Tibial nerve (tissue), 4 donors: ENCODE results near the gene MYRF. TPM values are rescaled to one million over a fixed set of nuclear protein-coding genes. Genes with fewer than 3 reads are reported as not detected.

Source experiments
- DNase-seq, 2 donors: peaks; one replicate each; pipeline ENCODE4 v3.0.0-alpha.2; 2019; ENCODE audit warnings: low spot score in 2 of 2
- H3K27ac ChIP-seq, 4 donors: fragments of 200-600 bp; sonication (generic) in 3 of 4; one replicate each; pipeline ENCODE4 v1.5.1; 2017 to 2019; ENCODE audit warnings: mild to moderate bottlenecking in 1 of 4
- H3K27me3 ChIP-seq, 2 donors: fragments of 200-600 bp; sonication (generic) in 1 of 2; one replicate each; pipeline versions ENCODE4 v1.5.1 to v1.6.0; 2017 to 2019
- H3K36me3 ChIP-seq, 3 donors: fragments of 200-600 bp; sonication (generic); one replicate each; pipeline ENCODE4 v1.5.1; 2018 to 2019
- H3K4me1 ChIP-seq, 4 donors: fragments of 200-600 bp; sonication (generic) in 3 of 4; one replicate each; pipeline ENCODE4 v1.5.1; 2017 to 2019
- H3K4me3 ChIP-seq, 4 donors: fragments of 200-600 bp; sonication (generic) in 3 of 4; one replicate each; pipeline ENCODE4 v1.5.1; 2017 to 2019; ENCODE audit warnings: mild to moderate bottlenecking in 1 of 4, moderate library complexity in 1 of 4
- H3K9me3 ChIP-seq, 4 donors: fragments of 200-600 bp; sonication (generic) in 3 of 4; one replicate each; pipeline ENCODE4 v1.5.1; 2017 to 2019
- CTCF ChIP-seq, 5 experiments: fragments of 200-600 bp in 3 of 5; fragments of 450-650 bp in 2 of 5; sonication (generic) in 3 of 5; IDR thresholded peaks; one replicate each; pipeline ENCODE4 v1.5.1; 2016 to 2019; ENCODE audit warnings: antibody characterized with exemption in 5 of 5, mild to moderate bottlenecking in 3 of 5, moderate library complexity in 2 of 5
- EP300 ChIP-seq, 2 donors: sonication (generic); formaldehyde crosslinking; IDR thresholded peaks; one replicate each; pipeline ENCODE4 v1.6.1; 2017; ENCODE audit warnings: antibody characterized with exemption in 2 of 2, mild to moderate bottlenecking in 1 of 2
- POLR2A ChIP-seq, 2 donors: fragments of 450-650 bp; IDR thresholded peaks; one replicate each; pipeline ENCODE4 v1.6.1; 2017; ENCODE audit warnings: antibody characterized with exemption in 2 of 2, mild to moderate bottlenecking in 2 of 2, moderate library complexity in 2 of 2
- WGBS, 2 donors: methylation state at CpG; one replicate each; pipeline ENCODE4 v1.1.5; 2018; 5-methylcytosine and 5-hydroxymethylcytosine counted together
- total RNA-seq, 4 donors: library from RNA; depleted of rRNA; stranded (reverse); fragments of >200 nt; gene quantifications; one replicate each; pipeline ENCODE4 v1.1.0, GENCODE V29; 2016

MYRF gene
- total RNA-seq, 4 donors from 2014 or later, result 1.0 to 7.5 (median 2.1) TPM

DNA sequence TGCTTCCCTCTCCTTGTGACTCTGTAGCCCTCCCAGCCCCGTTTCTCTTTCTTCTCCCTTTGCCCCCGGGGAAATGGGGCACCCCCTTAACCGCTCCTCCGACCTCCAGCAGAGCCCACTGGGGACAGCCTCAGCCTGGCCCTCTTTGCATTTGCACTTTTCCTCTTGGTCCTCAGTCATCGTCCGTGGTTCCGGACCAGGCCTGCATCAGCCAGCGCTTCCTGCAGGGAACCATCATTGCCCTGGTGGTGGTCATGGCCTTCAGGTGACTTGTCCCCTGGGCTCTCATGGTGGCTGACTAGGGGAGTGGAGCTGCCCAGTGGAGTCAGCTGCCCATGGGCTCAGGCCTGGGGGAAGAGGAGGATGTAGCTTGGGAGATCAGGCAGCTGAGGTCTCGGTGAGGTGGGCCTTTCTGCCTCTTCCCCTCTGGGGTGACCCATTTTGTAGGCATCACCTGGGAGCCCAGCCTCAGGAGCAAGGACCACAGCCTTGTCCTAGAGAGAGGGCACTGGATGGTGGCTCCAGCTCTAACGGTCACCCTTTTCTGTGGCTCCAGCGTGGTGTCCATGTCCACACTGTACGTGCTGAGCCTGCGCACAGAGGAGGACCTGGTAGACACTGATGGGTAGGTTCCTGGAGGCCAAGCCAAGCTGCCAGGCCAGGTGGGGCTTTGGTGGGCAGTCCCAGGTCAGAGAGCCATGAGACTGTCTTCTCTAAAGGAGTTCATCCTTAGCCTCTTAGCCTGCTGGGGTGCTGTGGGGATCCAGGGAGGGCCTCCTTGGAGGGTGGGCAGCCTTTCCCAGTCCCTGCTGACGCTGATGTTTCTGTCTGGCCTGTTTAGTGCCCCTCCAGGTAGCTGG is 27.5 kb downstream of the MYRF start:
- no peak for DNase-seq
- Histone ChIP-seq H3K27me3 (no peaks in the 10 kb centered on the region), H3K36me3 (peaks cover 0 to 64% (median 0%) of the 10 kb centered on the region in 3 donors), H3K27ac (no peak overlapping the region), H3K4me3 (no peak overlapping the region), H3K9me3 (no peaks in the 10 kb centered on the region), H3K4me1 (peaks cover 0 to 19% (median 5%) of the 10 kb centered on the region in 4 donors)
- 92 to 93% methylated on average over 13 to 14 of the region's 14 CpGs for WGBS, 2 donors
- TF ChIP-seq CTCF (IDR thresholded peaks at IDR 0.05), result no peak
- no peak for TF ChIP-seq POLR2A (IDR thresholded peaks at IDR 0.05)
- no peak for TF ChIP-seq EP300 (IDR thresholded peaks at IDR 0.05)

DNA sequence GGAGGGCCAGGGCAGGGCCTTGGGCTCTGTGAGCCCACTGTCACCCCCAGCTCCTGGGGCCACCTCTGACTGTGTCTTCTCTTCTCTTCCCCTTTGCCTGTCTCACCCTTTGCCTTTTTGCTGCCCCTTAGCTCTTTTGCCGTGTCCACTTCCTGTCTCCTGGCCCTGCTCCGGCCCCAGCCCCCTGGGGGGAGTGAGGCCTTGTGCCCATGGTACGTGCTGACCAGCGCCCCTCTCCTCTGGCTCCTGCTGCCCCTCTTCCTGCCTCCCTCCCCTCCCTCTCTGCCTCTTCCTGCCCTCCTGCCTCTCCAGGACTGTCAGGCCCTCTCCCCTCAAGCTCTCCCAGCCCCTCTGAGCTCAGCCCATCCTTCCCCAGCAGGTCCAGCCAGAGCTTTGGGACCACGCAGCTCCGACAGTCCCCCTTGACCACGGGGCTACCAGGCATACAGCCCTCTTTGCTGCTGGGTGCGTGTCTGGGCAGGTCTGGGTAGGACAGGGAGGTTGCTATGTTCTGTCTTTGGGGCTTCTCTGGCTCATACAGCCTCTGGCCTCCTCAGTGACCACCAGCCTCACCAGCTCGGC is 28.2 kb downstream of the MYRF start:
- no peaks in the 10 kb centered on the region for H3K27me3 ChIP-seq
- TF ChIP-seq POLR2A (IDR thresholded peaks at IDR 0.05) (no peak), CTCF (IDR thresholded peaks at IDR 0.05) (no peak), EP300 (IDR thresholded peaks at IDR 0.05) (no peak)
- no peak overlapping the region for H3K4me3 ChIP-seq
- WGBS, 2 donors, result 76 to 77% methylated on average over 9 of the region's 9 CpGs
- no peak for DNase-seq
- peaks cover 0 to 72% (median 0%) of the 10 kb centered on the region in 3 donors for H3K36me3 ChIP-seq
- no peak overlapping the region for H3K27ac ChIP-seq
- no peaks in the 10 kb centered on the region for H3K9me3 ChIP-seq
- peaks cover 0 to 19% (median 5%) of the 10 kb centered on the region in 4 donors for H3K4me1 ChIP-seq

- no peak overlapping the region for H3K27ac ChIP-seq
- H3K4me3 ChIP-seq, result no peak overlapping the region
- no peak for TF ChIP-seq CTCF (IDR thresholded peaks at IDR 0.05)
- no peaks in the 10 kb centered on the region for H3K9me3 ChIP-seq
- WGBS, 2 donors, result 75 to 84% methylated on average over 5 of the region's 5 CpGs
- peaks cover 0 to 12% (median 5%) of the 10 kb centered on the region in 4 donors for H3K4me1 ChIP-seq
- no peaks in the 10 kb centered on the region for H3K27me3 ChIP-seq
- no peak for DNase-seq
- H3K36me3 ChIP-seq, result peaks cover 0 to 81% (median 0%) of the 10 kb centered on the region in 3 donors
Observed at GRCh38 chr11:61781585-61781984, 29.1 kb downstream of the MYRF start.

DNA sequence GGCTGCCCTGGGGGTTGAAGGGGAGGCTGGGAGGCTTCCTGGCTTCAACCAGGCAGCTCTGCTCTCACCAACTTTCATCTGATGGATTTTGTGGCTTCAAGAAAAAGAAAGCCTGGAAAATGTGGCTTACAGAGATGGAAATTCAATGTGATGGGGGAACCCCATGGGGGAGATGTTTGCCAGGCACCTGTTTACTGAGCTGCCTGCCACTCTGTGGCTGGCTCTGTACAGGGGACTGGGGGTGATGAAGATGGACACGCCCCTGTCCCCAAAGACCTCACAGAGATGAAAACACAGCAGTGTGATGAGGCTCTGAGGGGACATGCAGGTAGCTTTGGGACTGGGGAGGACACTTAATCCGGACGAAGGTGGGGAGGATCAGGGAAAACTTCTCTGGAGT is 29.9 kb downstream of the MYRF start:
- WGBS, 2 donors, result 80 to 89% methylated on average over 3 of the region's 3 CpGs
- Histone ChIP-seq H3K27ac (no peak overlapping the region), H3K4me3 (no peak overlapping the region), H3K36me3 (peaks cover 0 to 88% (median 0%) of the 10 kb centered on the region in 3 donors), H3K4me1 (peaks cover 0 to 6% (median 3%) of the 10 kb centered on the region in 4 donors), H3K9me3 (no peaks in the 10 kb centered on the region), H3K27me3 (no peaks in the 10 kb centered on the region)
- DNase-seq, result no peak
- TF ChIP-seq POLR2A (IDR thresholded peaks at IDR 0.05) (no peak), CTCF (IDR thresholded peaks at IDR 0.05) (no peak), EP300 (IDR thresholded peaks at IDR 0.05) (no peak)

DNA sequence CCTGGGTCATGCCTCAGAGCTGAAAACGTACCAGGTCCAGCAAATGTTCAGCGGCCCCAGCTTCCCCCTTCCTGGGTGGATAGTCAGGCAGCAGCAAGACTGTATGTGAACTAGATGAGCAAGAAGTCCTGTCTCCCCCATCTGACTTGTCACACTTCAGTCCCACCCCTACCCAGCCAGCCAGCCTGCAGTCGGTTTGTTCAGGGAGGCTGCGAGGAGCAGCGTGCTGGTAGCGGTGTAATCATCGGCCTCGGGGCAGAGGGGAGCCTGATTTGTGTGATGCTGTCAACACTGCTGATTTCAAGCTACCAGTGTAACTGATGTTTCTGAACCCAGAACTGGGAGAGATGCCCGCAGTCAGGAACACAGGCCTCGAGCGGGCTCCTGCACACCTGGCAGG is 30.4 kb downstream of the MYRF start:
- TF ChIP-seq CTCF (IDR thresholded peaks at IDR 0.05), result no peak
- Histone ChIP-seq H3K27ac (no peak overlapping the region), H3K27me3 (no peaks in the 10 kb centered on the region), H3K4me3 (no peak overlapping the region), H3K4me1 (peaks cover 0 to 2% (median under 1%) of the 10 kb centered on the region in 4 donors), H3K9me3 (no peaks in the 10 kb centered on the region), H3K36me3 (peaks cover 0 to 94% (median 0%) of the 10 kb centered on the region in 3 donors)
- DNase-seq, result no peak
- WGBS, 2 donors, result 79 to 80% methylated on average over 10 to 11 of the region's 11 CpGs
